MM.1S (cell line): ENCODE results near the gene MYLK4.

Experiments
- DNase-seq: peaks from one replicate; pipeline ENCODE4 v3.0.0-alpha.2; 2015
- H2AFZ ChIP-seq: fragments of 300-600 bp; sonication (generic); 2 replicates; pipeline ENCODE4 v1.6.0; 2016; ENCODE audit warnings: antibody characterized with exemption, low read length
- H3F3A ChIP-seq: fragments of 300-600 bp; sonication (generic); 2 replicates; pipeline ENCODE4 v1.6.1; 2016; ENCODE audit warnings: mild to moderate bottlenecking, antibody characterized with exemption, low read length, moderate library complexity, mixed read lengths; ENCODE audit not compliant: insufficient read depth
- H3K27ac ChIP-seq: fragments of 300-600 bp; sonication (generic); 2 replicates; pipeline ENCODE4 v1.5.1; 2016; ENCODE audit warnings: mild to moderate bottlenecking, low read length
- H3K27me3 ChIP-seq: fragments of 300-600 bp; sonication (generic); replicated peaks from 2 replicates; pipeline ENCODE4 v1.6.0; 2016; ENCODE audit warnings: low read length; ENCODE audit not compliant: insufficient read depth
- H3K36me3 ChIP-seq: fragments of 300-600 bp; sonication (generic); replicated peaks from 2 replicates; pipeline ENCODE4 v1.6.1; 2016; ENCODE audit warnings: mild to moderate bottlenecking, low read length, mixed read lengths; ENCODE audit not compliant: insufficient read depth
- H3K4me1 ChIP-seq: fragments of 300-600 bp; sonication (generic); 2 replicates; pipeline ENCODE4 v1.6.1; 2016; ENCODE audit warnings: low read length, mixed read lengths
- H3K4me2 ChIP-seq: fragments of 300-600 bp; sonication (generic); 2 replicates; pipeline ENCODE4 v1.6.0; 2016; ENCODE audit warnings: low read depth, low read length
- H3K4me3 ChIP-seq: fragments of 300-600 bp; sonication (generic); 2 replicates; pipeline ENCODE4 v1.5.1; 2016; ENCODE audit warnings: low read length, mixed read lengths
- H3K79me2 ChIP-seq: fragments of 300-600 bp; sonication (generic); 2 replicates; pipeline ENCODE4 v1.6.1; 2016; ENCODE audit warnings: mixed run types, low read length, mixed read lengths
- H3K9ac ChIP-seq: fragments of 300-600 bp; sonication (generic); 2 replicates; pipeline ENCODE4 v1.6.1; 2016; ENCODE audit warnings: low read length, mixed read lengths
- H3K9me2 ChIP-seq: fragments of 300-600 bp; sonication (generic); replicated peaks from 2 replicates; pipeline ENCODE4 v1.6.1; 2016; ENCODE audit warnings: mild to moderate bottlenecking, low read length, mixed read lengths; ENCODE audit not compliant: insufficient read depth
- H3K9me3 ChIP-seq: fragments of 300-600 bp; sonication (generic); replicated peaks from 2 replicates; pipeline ENCODE4 v1.6.1; 2016; ENCODE audit warnings: mild to moderate bottlenecking, low read length, mixed read lengths; ENCODE audit not compliant: insufficient read depth
- H4K20me1 ChIP-seq: fragments of 300-600 bp; sonication (generic); 2 replicates; pipeline ENCODE4 v1.6.1; 2016; ENCODE audit warnings: mild to moderate bottlenecking, low read length, moderate library complexity, mixed read lengths; ENCODE audit not compliant: insufficient read depth
- EZH2 ChIP-seq: fragments of 300-600 bp; sonication (generic); optimal IDR thresholded peaks from 2 replicates; pipeline ENCODE3; 2017; ENCODE audit warnings: low read depth, mild to moderate bottlenecking, antibody characterized with exemption, low read length, mixed read lengths
- EZH2phosphoT487 ChIP-seq: fragments of 300-600 bp; sonication (generic); IDR thresholded peaks from 2 replicates; pipeline ENCODE4 v1.6.1; 2018; ENCODE audit warnings: antibody characterized with exemption, low read length
- TF ChIP-seq, protein P1 (sequence below): fragments of 300-600 bp; sonication (generic); IDR thresholded peaks from 2 replicates; pipeline ENCODE4 v1.5.1; 2016; ENCODE audit warnings: antibody characterized with exemption, low read length, mixed read lengths

Gene MYLK4

DNA sequence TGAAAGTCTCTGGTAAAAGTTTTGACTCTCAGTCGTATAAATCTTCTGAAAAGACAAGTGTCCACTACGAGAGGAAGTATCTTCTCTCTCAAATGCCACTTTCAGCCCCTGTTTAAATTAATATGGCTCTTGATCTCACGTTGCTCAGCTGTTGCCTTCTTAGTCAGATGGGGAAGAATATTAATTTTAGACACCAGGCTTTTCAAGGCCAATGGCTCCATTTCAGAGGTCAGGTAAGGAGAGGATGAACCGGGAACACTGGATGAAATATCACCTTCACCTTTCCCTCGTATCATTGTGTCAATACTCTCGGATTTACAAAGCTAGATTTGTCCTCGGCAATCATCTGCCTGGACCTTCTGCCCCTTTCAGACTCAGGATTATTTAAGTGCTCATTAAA is at the start of gene MYLK4:
Gene MYLK4 (minus strand): TSS at position 91 of the 400 bp plus-strand sequence. CDS start 1,628 bp downstream, outside the sequence.
- no peaks in the 10 kb centered on the region for H3F3A ChIP-seq
- H3K4me3 ChIP-seq, result no peak within 1 kb of the TSS
- no peak within 1 kb of the TSS for H3K9ac ChIP-seq
- TF ChIP-seq, protein P1, sequence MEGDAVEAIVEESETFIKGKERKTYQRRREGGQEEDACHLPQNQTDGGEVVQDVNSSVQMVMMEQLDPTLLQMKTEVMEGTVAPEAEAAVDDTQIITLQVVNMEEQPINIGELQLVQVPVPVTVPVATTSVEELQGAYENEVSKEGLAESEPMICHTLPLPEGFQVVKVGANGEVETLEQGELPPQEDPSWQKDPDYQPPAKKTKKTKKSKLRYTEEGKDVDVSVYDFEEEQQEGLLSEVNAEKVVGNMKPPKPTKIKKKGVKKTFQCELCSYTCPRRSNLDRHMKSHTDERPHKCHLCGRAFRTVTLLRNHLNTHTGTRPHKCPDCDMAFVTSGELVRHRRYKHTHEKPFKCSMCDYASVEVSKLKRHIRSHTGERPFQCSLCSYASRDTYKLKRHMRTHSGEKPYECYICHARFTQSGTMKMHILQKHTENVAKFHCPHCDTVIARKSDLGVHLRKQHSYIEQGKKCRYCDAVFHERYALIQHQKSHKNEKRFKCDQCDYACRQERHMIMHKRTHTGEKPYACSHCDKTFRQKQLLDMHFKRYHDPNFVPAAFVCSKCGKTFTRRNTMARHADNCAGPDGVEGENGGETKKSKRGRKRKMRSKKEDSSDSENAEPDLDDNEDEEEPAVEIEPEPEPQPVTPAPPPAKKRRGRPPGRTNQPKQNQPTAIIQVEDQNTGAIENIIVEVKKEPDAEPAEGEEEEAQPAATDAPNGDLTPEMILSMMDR, result no peak
- TF ChIP-seq EZH2phosphoT487 (no peak), EZH2 (no peak)
- no peak within 1 kb of the TSS for H2AFZ ChIP-seq
- no peaks in the 10 kb centered on the region for H3K9me2 ChIP-seq
- no peaks in the 10 kb centered on the region for H3K79me2 ChIP-seq
- H3K36me3 ChIP-seq, result no peaks in the 10 kb centered on the region
- H3K27me3 ChIP-seq, result no peaks in the 10 kb centered on the region
- no peak for DNase-seq
- no peaks in the 10 kb centered on the region for H4K20me1 ChIP-seq
- H3K4me2 ChIP-seq, result no peak within 1 kb of the TSS
- no peaks in the 10 kb centered on the region for H3K4me1 ChIP-seq
- H3K9me3 ChIP-seq, result no peaks in the 10 kb centered on the region
- H3K27ac ChIP-seq, result no peak within 1 kb of the TSS

DNA sequence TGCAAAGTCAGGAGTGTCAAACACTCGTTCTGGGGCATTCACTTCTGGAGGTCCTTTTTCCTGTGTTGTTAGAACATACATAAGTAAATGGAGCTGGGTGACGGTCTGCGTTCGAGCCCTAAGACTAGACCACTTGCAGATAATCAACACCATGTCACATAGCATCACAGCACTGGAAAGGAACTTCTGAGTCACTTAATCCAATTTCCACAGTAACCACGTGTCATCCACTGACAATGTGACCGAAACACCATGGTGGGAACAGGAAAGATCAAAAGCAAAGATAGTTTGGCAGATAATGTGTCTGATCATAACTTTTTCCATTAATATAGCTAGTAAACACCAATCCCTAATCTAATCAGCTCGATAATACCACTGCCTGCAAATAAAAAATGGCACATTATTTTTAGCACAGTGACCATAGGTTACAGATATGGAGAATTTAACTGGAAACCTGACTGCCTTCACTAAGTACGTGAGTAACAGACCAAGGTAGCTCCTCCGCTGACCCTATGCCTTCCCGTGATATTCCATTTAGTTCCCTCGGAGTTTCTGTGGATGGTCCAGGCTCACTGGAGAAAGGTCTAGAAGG is 49.3 kb upstream of the MYLK4 start:
- Histone ChIP-seq H3F3A (no peaks in the 10 kb centered on the region), H3K27ac (no peak overlapping the region), H3K4me2 (no peak overlapping the region), H4K20me1 (no peaks in the 10 kb centered on the region), H3K4me1 (no peaks in the 10 kb centered on the region), H3K9me2 (no peaks in the 10 kb centered on the region), H3K9ac (no peak overlapping the region), H3K4me3 (no peak overlapping the region), H2AFZ (no peak overlapping the region), H3K36me3 (no peaks in the 10 kb centered on the region), H3K27me3 (no peaks in the 10 kb centered on the region), H3K9me3 (no peaks in the 10 kb centered on the region), H3K79me2 (no peaks in the 10 kb centered on the region)
- DNase-seq, result no peak
- TF ChIP-seq EZH2phosphoT487, result no peak
- TF ChIP-seq EZH2, result no peak
- TF ChIP-seq, protein P1, result no peak

DNA sequence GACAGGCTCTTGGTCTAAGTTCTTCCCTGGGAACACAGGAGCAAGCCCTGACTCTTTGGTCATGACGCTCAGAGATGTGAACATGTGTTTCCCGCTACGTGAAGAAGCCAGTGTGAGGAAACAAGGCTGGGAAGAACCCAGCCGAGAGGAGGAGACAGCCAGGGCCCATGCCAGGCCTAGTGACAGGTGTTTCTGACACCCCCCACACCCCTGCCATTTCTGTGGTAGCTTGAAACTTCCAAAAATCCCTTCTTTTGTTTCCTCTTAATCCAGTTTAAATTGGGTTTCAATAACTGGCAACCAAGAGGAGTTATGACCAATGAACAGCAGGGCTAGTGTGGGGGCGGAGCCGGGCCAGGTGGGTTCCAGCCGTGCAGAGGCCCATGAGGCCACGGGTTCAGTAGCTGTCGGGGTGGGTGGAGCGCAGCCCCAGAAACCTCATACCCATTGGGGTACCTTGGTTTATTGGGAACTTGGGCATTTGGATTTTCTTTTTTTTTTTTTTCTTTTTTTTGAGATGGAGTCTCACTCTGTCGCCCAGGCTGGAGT is 47.9 kb upstream of the MYLK4 start:
- Histone ChIP-seq H3K9me2 (no peaks in the 10 kb centered on the region), H4K20me1 (no peaks in the 10 kb centered on the region), H3K9ac (no peak overlapping the region), H2AFZ (no peak overlapping the region), H3K79me2 (no peaks in the 10 kb centered on the region), H3K27ac (no peak overlapping the region), H3K36me3 (no peaks in the 10 kb centered on the region), H3K4me3 (no peak overlapping the region), H3K9me3 (no peaks in the 10 kb centered on the region), H3F3A (no peaks in the 10 kb centered on the region), H3K27me3 (no peaks in the 10 kb centered on the region), H3K4me1 (no peaks in the 10 kb centered on the region), H3K4me2 (no peak overlapping the region)
- TF ChIP-seq EZH2phosphoT487, result no peak
- DNase-seq, result no peak

DNA sequence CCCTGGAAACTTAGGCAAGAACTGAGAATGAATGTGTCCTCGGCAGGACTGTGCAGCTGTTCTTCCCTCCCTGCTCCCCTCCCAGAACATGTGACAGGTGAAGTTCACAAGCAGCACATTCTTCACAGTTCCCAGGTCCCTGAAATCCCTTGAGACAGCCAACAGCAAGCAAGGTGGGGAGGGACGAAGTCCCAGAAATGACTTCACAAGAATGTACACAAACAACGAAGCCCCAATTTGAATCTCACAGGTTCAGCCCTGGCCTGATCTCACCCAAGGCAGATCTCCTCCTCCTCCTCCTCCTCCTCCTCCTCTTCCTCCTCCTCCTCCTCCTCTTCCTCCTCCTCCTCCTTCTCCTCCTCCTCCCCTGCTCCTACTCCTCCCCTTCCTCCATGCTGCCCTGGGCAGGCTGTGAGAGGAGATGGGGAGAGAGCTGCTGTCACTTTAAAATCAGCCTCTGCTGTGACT is 46.9 kb upstream of the MYLK4 start:
- no peak for TF ChIP-seq EZH2
- TF ChIP-seq, protein P1, result no peak
- TF ChIP-seq EZH2phosphoT487, result no peak
- Histone ChIP-seq H3K27ac (no peak overlapping the region), H3K9me3 (no peaks in the 10 kb centered on the region), H3K9ac (no peak overlapping the region), H3K4me2 (no peak overlapping the region), H3K4me3 (no peak overlapping the region), H2AFZ (no peak overlapping the region), H3K4me1 (no peaks in the 10 kb centered on the region), H4K20me1 (no peaks in the 10 kb centered on the region), H3K36me3 (no peaks in the 10 kb centered on the region), H3K9me2 (no peaks in the 10 kb centered on the region), H3K27me3 (no peaks in the 10 kb centered on the region), H3K79me2 (no peaks in the 10 kb centered on the region), H3F3A (no peaks in the 10 kb centered on the region)
- no peak for DNase-seq
